ENCODE data around the gene SEMA5A.

The SEMA5A gene

DNA sequence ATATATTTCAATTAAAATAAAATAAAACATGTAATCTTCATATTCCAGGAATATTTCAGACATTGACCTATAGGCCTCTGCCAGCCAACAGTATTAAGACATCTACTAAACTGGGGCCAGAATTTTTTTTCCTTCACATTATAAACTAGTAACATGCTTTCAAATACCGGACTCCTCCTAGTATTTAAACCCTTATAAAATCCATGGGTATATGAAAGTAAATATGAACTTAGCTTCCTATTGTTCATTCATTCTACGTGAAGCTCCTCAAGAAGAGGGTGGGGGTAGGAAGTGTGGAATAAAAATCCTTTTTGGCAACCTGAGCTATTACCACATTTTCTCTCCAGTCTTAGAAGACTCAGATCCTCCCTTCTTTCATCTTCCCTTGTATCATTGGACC is 16.4 kb downstream of the SEMA5A start:
- H3K27ac ChIP-seq: no peak overlapping the region
- TF ChIP-seq, protein P1, sequence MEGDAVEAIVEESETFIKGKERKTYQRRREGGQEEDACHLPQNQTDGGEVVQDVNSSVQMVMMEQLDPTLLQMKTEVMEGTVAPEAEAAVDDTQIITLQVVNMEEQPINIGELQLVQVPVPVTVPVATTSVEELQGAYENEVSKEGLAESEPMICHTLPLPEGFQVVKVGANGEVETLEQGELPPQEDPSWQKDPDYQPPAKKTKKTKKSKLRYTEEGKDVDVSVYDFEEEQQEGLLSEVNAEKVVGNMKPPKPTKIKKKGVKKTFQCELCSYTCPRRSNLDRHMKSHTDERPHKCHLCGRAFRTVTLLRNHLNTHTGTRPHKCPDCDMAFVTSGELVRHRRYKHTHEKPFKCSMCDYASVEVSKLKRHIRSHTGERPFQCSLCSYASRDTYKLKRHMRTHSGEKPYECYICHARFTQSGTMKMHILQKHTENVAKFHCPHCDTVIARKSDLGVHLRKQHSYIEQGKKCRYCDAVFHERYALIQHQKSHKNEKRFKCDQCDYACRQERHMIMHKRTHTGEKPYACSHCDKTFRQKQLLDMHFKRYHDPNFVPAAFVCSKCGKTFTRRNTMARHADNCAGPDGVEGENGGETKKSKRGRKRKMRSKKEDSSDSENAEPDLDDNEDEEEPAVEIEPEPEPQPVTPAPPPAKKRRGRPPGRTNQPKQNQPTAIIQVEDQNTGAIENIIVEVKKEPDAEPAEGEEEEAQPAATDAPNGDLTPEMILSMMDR (conservative IDR thresholded peaks at IDR 0.05): no peak

DNA sequence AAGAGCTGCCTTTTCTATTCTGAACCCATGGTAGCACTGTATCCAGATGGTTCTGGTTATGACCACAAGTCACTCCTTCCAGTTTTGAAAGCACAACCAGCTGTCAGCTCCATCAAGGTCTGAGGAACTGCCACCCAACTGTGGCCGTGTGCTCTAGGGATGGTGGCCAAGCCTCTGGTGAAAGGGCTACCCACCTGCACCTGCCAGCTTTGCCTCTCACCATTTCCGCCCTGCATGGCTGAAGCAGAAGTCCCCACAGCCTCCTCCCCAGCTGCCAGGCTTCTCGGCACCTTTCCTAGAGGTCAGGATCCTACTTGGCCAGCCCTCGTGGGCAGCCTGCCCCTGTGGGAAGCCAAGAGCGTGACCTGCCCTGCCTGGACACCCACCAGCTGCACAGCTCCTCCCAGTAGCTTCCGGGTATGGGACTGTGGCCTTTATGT is 16.8 kb downstream of the SEMA5A start:
- TF ChIP-seq, protein P1 (conservative IDR thresholded peaks at IDR 0.05): no peak
- H3K27ac ChIP-seq: no peak overlapping the region

DNA sequence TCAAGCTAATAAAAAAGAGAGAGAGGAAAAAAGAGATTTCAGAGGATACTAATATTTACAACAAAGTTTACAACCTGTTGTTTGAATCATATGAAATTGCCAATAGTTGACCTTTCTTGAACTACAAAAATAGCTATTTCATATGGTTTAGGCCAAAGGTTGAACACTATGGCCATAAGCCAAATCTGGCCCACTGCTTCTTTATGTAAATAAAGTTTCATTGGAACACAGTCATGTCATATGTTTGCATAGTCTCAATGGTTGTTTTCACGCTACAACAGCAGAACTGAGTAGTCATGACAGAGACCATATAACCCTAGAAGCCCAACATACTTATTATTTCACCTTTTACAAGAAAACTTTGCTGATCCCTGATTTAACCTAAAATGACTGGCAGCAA is 20.9 kb downstream of the SEMA5A start:
- no peak overlapping the region for H3K27ac ChIP-seq
- TF ChIP-seq, protein P1 (conservative IDR thresholded peaks at IDR 0.05): no peak

DNA sequence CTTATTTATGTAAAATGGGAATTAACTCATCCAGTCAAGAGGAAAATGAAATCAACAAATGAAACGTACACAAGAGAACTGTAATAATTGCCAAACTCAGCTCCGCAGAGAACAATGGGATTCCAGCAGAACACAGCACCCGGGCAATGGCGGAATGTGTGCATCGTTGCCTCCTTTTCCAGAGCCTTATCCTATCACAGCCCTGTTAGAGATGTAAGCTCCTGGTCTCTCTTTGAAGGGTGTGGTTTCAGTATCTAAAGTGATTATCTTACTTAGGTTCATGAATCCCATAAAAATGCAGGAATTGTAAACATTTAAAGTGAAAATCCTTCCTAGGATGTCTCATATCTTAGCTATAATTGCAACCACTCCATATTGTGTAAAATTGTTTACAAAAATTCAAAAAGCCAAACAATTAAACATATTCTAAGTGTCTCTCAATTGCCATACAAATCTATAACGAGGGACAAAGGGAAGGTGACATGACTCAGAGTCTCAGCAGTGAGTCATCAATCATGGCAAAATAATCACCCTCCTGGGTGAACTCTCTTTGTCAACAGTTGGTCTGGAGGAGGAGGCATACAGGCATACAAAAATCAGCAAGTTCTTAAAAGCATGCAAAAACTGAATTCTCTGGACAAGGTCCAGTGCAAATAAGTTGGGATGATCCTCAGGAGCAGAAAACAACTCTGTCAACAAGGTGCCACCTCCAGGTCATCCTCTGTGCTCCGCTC is 22.6 kb downstream of the SEMA5A start:
- TF ChIP-seq, protein P1 (conservative IDR thresholded peaks at IDR 0.05): no peak
- no peak overlapping the region for H3K27ac ChIP-seq

DNA sequence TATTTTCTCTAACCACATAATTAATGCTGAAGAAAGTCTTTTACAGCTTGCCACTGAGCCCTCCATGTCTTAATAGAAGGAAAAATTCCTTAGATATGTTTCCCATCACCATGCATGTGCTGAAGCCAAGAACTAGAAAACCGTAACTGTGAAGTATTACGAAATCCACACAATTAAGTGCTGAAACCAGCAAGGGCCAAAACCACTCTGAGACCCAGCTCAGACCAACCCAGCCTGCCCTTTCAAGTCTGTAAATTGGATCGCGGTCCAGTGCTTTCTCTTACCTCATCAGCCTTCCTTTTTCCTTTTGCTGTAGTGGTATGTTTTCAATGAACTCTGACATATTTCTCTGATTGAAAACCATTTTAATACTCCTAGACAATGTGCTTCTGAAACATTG is 26.3 kb downstream of the SEMA5A start:
- TF ChIP-seq, protein P1 (conservative IDR thresholded peaks at IDR 0.05): no peak
- H3K27ac ChIP-seq: no peak overlapping the region

DNA sequence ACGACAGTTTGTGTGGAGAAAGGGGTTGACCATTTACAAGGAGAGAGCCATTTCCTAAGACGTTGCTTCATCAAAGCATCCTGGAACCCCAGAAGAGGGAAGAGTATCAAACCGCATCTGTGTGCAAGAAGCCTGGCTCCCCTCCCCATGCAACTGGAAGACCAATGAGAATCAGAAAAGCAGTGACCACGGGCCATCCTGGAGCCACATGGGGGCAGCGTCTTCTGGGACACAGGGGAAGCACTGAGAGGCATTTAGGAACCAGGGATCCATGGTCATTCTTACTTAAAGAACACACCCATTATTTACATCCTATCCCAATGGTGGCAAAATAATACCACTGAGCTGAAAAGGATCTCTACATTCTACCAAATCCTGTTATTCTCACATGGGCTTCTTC is 29.3 kb downstream of the SEMA5A start:
- TF ChIP-seq, protein P1 (conservative IDR thresholded peaks at IDR 0.05): no peak

DNA sequence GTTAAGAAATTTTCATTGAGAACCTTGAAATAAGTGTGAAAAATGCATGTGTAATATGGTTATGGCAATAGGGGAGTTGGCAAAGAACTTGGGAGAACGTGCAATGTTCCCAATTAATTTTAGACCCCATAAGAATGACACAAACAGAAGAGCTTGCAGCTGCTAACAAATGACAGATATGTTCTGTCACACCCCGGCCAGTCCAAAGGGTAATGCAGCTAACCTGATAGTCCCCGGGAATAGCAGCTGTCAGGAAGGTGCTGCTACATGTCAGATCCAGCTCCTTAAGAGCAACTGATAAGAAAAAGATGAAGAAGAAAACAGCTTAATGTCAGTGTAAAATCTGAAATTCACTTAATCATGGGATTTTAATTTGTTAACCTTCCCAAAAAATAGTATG is 30.4 kb downstream of the SEMA5A start:
- H3K27ac ChIP-seq: no peak overlapping the region
- TF ChIP-seq, protein P1 (conservative IDR thresholded peaks at IDR 0.05): no peak

More for the DNA sequence above, 29.3 kb downstream of the SEMA5A start:
- H3K27ac ChIP-seq: no peak overlapping the region

All from VCaP (cell line).